Nephron progenitor cell (in vitro differentiated cells): ENCODE results near the gene CLEC12A.
"Not testable (repeated sequence)": the region's sequence is repeated elsewhere in the genome, so short reads cannot be mapped to it uniquely, and the experiment has no call there.

Experiments used
- DNase-seq: peaks from one replicate; pipeline ENCODE4 v3.0.0; 2021
- H3K27ac Mint-ChIP-seq: 2 replicates; pipeline ENCODE4 v1.8.0; 2021; ENCODE audit warnings: mild to moderate bottlenecking, moderate library complexity, mixed read lengths
- H3K27me3 Mint-ChIP-seq: 2 replicates; pipeline ENCODE4 v1.8.0; 2021; ENCODE audit warnings: mild to moderate bottlenecking, low read depth, mixed read lengths; ENCODE audit not compliant: poor library complexity
- H3K36me3 Mint-ChIP-seq: 2 replicates; pipeline ENCODE4 v1.8.0; 2021; ENCODE audit warnings: low read depth, mixed read lengths
- H3K4me1 Mint-ChIP-seq: 2 replicates; pipeline ENCODE4 v1.8.0; 2021; ENCODE audit warnings: mixed read lengths
- H3K4me3 Mint-ChIP-seq: 2 replicates; pipeline ENCODE4 v1.8.0; 2021; ENCODE audit warnings: mild to moderate bottlenecking, moderate library complexity, mixed read lengths
- H3K9me3 Mint-ChIP-seq: 2 replicates; pipeline ENCODE4 v1.8.0; 2021; ENCODE audit warnings: mild to moderate bottlenecking, moderate library complexity, mixed read lengths
- CTCF ChIP-seq: fragments of 200-600 bp; sonication (generic); IDR thresholded peaks from 2 replicates; pipeline ENCODE4 v1.5.0; 2021; ENCODE audit warnings: antibody characterized with exemption

Gene CLEC12A

DNA sequence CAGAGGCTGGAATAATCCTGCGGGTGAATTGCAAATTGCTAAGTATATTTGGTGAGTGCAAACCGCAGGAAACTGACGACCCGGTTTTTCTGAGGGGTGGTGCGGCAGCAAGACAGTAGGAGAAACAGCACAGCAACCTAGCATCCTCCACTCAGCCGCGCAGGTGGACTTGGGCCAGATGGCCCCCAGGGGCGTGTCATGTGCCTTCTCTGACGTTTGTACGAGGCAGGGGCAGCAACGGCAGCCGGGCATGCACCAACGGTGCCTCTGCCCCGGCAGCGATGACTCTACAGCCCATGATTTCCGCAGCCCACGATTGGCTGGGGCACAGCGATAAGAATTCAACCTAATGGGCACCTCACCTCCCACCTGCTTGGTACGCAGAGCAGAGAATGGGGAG is 28.0 kb upstream of the CLEC12A start:
- H3K27me3 Mint-ChIP-seq: peaks cover 13% of the 10 kb centered on the region
- H3K4me3 Mint-ChIP-seq: no peak overlapping the region
- H3K9me3 Mint-ChIP-seq: peaks cover 4% of the 10 kb centered on the region
- no peak for TF ChIP-seq CTCF
- H3K4me1 Mint-ChIP-seq: no peaks in the 10 kb centered on the region
- peak; percentile 5 for DNase-seq
- H3K27ac Mint-ChIP-seq: no peak overlapping the region
- no peaks in the 10 kb centered on the region for H3K36me3 Mint-ChIP-seq

GRCh38 chr12:9944391-9944790 is 26.8 kb upstream of the CLEC12A start:
- H3K4me3 Mint-ChIP-seq: no peak overlapping the region
- H3K9me3 Mint-ChIP-seq: peaks cover 4% of the 10 kb centered on the region
- H3K36me3 Mint-ChIP-seq: no peaks in the 10 kb centered on the region
- peaks cover 13% of the 10 kb centered on the region for H3K27me3 Mint-ChIP-seq
- H3K4me1 Mint-ChIP-seq: no peaks in the 10 kb centered on the region
- no peak overlapping the region for H3K27ac Mint-ChIP-seq
- TF ChIP-seq CTCF: no peak
- no peak for DNase-seq

GRCh38 chr12:9947674-9948073 is 23.5 kb upstream of the CLEC12A start:
- no peak overlapping the region for H3K4me3 Mint-ChIP-seq
- no peaks in the 10 kb centered on the region for H3K36me3 Mint-ChIP-seq
- H3K27ac Mint-ChIP-seq: no peak overlapping the region
- no peaks in the 10 kb centered on the region for H3K4me1 Mint-ChIP-seq
- peaks cover 8% of the 10 kb centered on the region for H3K27me3 Mint-ChIP-seq
- no peak for TF ChIP-seq CTCF
- no peak for DNase-seq
- H3K9me3 Mint-ChIP-seq: peaks cover 11% of the 10 kb centered on the region

DNA sequence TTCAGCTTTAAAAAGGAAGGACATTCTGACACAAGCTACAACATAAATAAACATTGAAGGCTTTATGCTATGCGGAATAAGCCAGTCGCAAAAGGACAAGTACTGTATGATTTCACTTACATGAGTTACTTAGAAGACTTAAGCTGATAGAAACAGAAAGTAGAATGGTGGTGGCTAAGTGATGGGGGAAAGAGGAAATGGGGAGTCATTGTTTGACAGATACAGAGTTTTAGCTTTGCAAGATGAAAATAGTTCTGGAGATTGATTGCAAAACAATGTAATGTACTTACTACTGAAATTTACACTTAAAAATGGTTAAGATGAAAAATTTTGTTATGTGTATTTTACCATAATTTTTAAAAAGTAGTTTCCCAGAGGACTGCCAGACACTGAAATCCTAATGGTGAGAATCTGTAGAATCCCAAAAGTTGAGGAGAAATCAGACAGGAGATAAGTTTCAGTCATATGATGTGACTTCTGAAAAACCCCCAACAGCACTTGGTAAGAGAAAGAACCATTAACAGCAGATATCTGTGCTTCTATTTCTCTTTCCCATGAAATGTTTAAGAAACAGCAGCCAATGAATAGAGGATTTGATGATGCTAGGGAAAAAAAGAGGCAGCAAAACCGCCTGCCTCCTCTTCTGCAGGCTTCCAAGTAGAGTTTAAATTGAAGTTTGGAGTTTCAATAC is 22.5 kb upstream of the CLEC12A start:
- H3K4me1 Mint-ChIP-seq: no peaks in the 10 kb centered on the region
- TF ChIP-seq CTCF: no peak
- DNase-seq: no peak
- H3K9me3 Mint-ChIP-seq: peaks cover 11% of the 10 kb centered on the region
- no peaks in the 10 kb centered on the region for H3K27me3 Mint-ChIP-seq
- no peak overlapping the region for H3K4me3 Mint-ChIP-seq
- no peaks in the 10 kb centered on the region for H3K36me3 Mint-ChIP-seq
- no peak overlapping the region for H3K27ac Mint-ChIP-seq

GRCh38 chr12:9951026-9951675 is 20.1 kb upstream of the CLEC12A start:
- no peak for TF ChIP-seq CTCF
- no peak overlapping the region for H3K27ac Mint-ChIP-seq
- H3K36me3 Mint-ChIP-seq: no peaks in the 10 kb centered on the region
- no peaks in the 10 kb centered on the region for H3K4me1 Mint-ChIP-seq
- H3K9me3 Mint-ChIP-seq: peaks cover 11% of the 10 kb centered on the region
- no peak for DNase-seq
- H3K27me3 Mint-ChIP-seq: no peaks in the 10 kb centered on the region
- H3K4me3 Mint-ChIP-seq: no peak overlapping the region

DNA sequence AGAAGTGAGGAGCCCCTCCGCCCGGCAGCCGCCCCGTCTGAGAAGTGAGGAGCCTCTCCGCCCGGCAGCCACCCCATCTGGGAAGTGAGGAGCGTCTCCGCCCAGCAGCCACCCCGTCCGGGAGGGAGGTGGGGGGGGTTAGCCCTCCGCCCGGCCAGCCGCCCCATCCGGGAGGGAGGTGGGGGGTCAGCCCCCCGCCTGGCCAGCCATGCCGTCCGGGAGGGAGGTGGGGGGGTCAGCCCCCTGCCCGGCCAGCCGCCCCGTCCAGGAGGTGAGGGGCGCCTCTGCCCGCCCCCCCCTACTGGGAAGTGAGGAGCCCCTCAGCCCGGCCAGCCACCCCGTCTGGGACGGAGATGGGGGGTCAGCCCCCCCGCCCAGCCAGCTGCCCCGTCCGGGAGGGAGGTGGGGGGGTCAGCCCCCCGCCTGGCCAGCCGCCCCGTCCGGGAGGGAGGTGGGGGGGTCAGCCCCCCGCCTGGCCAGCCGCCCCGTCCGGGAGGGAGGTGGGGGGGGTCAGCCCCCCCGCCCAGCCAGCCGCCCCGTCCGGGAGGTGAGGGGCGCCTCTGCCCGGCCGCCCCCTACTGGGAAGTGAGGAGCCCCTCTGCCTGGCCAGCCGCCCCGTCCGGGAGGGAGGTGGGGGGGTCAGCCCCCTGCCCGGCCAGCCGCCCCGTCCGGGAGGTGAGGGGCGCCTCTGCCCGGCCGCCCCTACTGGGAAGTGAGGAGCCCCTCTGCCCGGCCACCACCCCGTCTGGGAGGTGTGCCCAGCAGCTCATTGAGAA is 18.1 kb upstream of the CLEC12A start:
- H3K9me3 Mint-ChIP-seq, H3K4me3 Mint-ChIP-seq, DNase-seq, H3K27ac Mint-ChIP-seq, H3K36me3 Mint-ChIP-seq, H3K27me3 Mint-ChIP-seq, H3K4me1 Mint-ChIP-seq: not testable (repeated sequence)
